Stimulated activated effector memory CD8-positive, alpha-beta T cell treated with anti-CD3 and anti-CD28 coated beads, Interleukin-12 subunit alpha, Interleukin-12 subunit beta, amount 100 ng/mL, for 72 hours (primary cell): ENCODE results near the gene TTC7B.

Experiments
- ATAC-seq: fragments of 150-1000 bp; cut with Tn5 transposase; 2 replicates; pipeline ENCODE4 v1.10.0; 2021
- DNase-seq, 2 donors: peaks; one replicate each; pipeline ENCODE4 v3.0.0; 2021 to 2022; ENCODE audit warnings: low spot score in 2 of 2
- H3K27ac Mint-ChIP-seq: one replicate; pipeline ENCODE4 v1.8.0; 2022; ENCODE audit warnings: mild to moderate bottlenecking, mixed read lengths
- H3K36me3 Mint-ChIP-seq: one replicate; pipeline ENCODE4 v1.8.0; 2022; ENCODE audit warnings: mild to moderate bottlenecking, mixed read lengths
- H3K4me1 Mint-ChIP-seq: one replicate; pipeline ENCODE4 v1.8.0; 2022; ENCODE audit warnings: mixed read lengths
- H3K4me3 Mint-ChIP-seq: one replicate; pipeline ENCODE4 v1.8.0; 2022; ENCODE audit warnings: mild to moderate bottlenecking, mixed read lengths
- H3K9me3 Mint-ChIP-seq: one replicate; pipeline ENCODE4 v1.8.0; 2022; ENCODE audit warnings: mixed read lengths

TTC7B gene

DNA sequence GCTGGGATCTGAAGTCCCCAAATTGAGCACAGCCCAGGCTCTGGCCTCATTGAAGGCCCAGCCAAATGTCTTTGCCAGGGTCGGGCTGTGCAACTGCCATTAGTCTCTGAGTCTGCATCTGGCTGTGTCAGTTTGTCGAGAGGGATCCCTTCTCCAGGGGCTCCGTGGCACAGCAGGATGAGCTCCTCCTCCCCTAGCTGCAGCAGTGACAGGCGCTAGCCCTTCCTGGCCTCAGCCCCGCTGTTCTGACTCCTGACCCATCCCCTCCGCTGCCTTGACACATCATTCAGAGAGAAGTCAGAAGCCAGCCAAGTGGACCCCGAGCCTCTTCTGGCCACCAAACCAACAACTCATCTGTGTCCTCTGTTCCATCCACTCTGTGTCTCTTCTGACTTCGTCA, 231.1 kb downstream of the TTC7B start:
- H3K9me3 Mint-ChIP-seq, result no peaks in the 10 kb centered on the region
- DNase-seq (no peak), ATAC-seq (no peak)
- no peak overlapping the region for H3K4me3 Mint-ChIP-seq
- H3K36me3 Mint-ChIP-seq, result no peaks in the 10 kb centered on the region
- no peak overlapping the region for H3K27ac Mint-ChIP-seq
- no peaks in the 10 kb centered on the region for H3K4me1 Mint-ChIP-seq

DNA sequence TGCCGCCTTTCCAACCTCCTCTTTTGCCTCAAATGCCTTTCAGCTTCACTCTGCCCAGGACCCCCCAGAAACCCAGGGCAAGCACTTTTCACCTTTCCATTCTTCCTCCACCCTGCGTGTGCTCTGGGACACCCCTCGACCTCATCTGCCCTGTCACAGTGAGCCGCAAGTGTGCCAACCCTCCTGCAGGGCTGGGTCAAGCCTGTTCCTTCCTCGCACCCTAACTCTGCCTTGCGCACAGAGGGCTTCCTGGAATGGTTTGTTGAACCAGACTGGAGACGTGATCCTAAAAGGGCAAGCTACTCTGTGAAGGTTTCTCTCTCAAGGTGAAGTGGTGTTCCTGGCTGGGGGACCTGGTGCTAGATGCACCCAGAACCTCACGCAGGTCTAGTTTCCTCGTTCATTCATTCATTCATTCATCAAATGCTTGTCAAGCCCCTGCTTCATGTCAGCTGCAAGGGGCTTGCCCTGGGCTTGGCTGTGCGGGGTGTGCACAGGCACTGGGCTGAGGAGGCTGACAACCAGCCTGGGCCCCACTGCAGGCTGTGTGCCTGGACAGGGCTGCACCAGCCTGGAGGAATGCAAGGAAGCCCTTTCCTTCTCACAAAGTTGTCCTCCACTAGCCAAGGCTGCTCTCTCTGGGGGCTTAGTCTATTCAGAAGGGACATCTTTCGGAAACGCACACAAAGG, 232.2 kb downstream of the TTC7B start:
- Mint-ChIP-seq H3K9me3 (no peaks in the 10 kb centered on the region), H3K27ac (no peak overlapping the region), H3K36me3 (no peaks in the 10 kb centered on the region), H3K4me1 (no peaks in the 10 kb centered on the region), H3K4me3 (no peak overlapping the region)
- ATAC-seq (no peak), DNase-seq (no peak)

DNA sequence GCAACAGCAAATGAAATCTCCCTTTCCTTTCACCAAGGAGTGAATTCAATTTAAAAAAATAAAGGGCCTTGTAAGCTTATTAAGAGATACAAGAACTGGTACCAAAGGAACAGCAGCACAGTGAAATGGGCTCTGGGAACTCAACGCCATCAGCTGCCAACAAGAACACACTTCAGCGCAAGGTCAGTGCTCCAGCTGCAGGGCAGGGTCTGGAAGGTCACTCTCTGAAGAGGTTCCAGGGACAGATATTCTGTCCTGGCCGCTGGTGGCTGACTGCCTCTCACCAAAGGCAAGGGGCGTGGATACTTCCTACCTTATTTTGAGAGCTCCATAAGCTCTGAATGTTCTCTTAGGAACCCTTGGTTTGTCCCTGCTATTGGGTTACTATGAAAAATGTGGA, 232.8 kb downstream of the TTC7B start:
- H3K27ac Mint-ChIP-seq, result no peak overlapping the region
- no peaks in the 10 kb centered on the region for H3K9me3 Mint-ChIP-seq
- H3K4me1 Mint-ChIP-seq, result no peaks in the 10 kb centered on the region
- DNase-seq, result no peak
- no peaks in the 10 kb centered on the region for H3K36me3 Mint-ChIP-seq
- no peak for ATAC-seq
- no peak overlapping the region for H3K4me3 Mint-ChIP-seq

DNA sequence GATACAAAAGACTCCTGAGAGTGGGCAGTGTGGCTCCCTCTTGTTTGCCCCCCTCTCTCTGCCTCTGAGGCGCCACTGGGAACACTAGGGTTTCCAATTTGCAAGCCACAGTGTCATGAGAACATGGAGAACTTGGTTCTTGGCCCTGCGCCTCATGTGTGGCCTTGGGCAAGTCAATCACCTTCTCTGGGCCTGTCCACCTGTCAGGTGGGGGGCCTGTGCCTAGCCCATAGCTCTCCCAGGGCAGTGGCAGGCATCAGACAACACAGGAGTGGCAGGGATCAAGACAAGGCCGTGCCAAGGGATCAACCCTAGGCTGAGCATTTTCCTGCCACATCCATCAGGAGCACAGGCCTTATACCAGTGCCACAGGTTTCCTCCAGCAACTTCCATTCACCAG, 234.1 kb downstream of the TTC7B start:
- Mint-ChIP-seq H3K9me3 (no peaks in the 10 kb centered on the region), H3K36me3 (no peaks in the 10 kb centered on the region), H3K27ac (no peak overlapping the region), H3K4me1 (no peaks in the 10 kb centered on the region), H3K4me3 (no peak overlapping the region)
- no peak for ATAC-seq
- no peak for DNase-seq

DNA sequence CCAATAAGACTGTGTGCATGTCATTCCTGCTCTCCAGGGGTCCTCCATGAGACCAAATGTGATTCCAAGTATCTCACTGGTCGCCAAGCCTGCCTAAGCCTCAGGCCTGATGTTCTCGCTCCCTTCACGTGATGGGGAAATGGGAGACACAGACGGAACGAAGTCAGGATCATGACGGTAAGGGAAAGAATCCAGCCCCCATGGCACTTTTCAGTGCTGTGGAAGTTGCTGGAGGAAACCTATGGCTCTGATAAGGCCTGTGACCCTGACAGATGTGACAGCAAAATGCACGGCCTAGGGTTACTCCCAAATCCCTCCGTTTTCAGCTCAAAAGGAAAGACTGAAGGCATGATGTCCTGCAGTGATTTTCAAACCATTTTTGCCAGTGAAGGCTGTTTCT, 234.5 kb downstream of the TTC7B start:
- Mint-ChIP-seq H3K27ac (no peak overlapping the region), H3K36me3 (no peaks in the 10 kb centered on the region), H3K4me3 (no peak overlapping the region), H3K4me1 (no peaks in the 10 kb centered on the region), H3K9me3 (no peaks in the 10 kb centered on the region)
- no peak for ATAC-seq
- DNase-seq, result no peak

DNA sequence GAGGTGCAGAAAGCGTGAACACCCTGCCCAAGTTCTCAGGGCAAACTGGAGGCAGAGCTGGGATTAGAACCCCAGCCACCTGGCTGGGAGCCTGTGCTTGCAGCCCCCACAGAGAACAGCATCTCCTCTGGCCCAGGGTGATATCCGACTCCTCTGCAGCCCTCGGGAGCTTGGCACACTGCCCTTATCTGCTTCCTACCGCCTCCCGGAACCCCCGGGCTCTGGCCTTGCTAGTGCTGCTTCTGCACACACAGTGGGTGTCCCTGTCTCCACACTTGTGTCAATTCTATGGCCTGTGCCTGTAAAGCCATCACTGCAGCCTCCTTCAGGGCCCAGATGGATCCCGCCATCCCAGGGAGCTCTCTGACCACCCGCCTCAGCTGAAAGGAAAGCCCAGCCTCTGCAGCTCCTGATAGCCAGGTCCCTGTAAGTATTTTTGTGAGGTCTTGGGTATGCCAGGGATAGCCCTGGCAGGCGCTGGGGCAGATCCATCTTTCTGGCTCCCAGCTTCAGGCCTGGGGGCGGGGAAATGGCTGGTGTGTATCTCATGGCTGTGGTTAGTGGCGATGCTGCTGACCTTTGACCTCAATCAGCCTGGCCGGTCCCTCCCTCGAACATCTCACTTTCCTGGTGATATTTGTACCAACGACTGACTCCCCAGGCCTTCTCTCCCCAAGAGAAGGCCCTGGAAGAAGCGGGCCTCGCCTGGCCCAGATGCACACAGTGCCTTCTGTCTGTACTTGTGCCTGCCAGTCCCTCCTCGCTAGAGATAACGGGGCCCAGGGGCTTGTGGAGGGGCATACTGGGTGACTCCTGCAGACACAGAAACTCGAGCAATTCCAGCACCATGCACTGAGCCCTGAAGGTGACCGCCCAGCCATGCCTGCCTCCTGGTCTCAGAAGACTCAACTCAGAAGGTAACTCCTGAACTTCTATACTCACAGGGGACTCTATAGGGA, 235.6 kb downstream of the TTC7B start:
- Mint-ChIP-seq H3K4me1 (no peaks in the 10 kb centered on the region), H3K27ac (no peak overlapping the region), H3K4me3 (no peak overlapping the region), H3K36me3 (no peaks in the 10 kb centered on the region), H3K9me3 (no peaks in the 10 kb centered on the region)
- DNase-seq (no peak), ATAC-seq (no peak)

DNA sequence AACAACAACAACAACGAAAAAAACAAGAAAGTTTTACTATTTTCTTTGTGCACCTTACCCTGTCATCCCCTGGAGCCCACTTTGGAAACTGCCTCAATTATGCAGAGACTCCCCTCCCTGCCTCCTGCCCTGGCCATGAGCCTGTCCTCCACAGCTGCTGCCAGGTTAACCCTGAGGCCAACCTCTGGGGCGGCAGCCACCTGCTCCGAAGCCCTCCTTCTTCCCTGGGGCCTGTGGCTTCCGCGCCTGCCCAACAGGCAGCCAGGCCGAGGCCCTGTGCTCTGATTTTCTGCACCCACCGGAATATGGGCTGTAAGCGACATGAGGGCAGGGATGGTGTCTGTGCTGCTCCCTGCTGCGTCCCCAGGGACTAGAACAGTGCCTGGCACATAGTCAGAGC, 236.4 kb downstream of the TTC7B start:
- Mint-ChIP-seq H3K9me3 (no peaks in the 10 kb centered on the region), H3K4me3 (no peak overlapping the region), H3K36me3 (no peaks in the 10 kb centered on the region), H3K27ac (no peak overlapping the region), H3K4me1 (no peaks in the 10 kb centered on the region)
- ATAC-seq, result no peak
- no peak for DNase-seq

DNA sequence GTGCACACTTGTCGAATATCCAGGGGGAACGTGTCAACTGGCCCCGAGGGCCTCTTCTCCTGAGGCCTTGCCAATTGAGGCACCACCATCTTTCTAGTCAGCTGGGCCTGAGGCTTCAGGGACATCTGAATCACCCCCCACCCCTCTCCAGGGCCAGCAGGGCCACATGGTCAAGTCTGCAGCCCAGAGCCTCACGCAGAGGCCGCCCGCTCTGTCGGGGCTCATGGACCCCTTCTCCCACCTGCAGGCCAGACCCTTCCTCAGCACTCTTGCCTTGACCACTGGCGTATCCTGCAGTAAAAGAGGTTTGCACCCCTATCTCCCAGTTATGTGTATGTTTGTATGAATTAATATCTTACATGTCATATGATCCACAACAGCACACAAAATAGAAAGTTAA, 237.1 kb downstream of the TTC7B start:
- no peaks in the 10 kb centered on the region for H3K36me3 Mint-ChIP-seq

DNA sequence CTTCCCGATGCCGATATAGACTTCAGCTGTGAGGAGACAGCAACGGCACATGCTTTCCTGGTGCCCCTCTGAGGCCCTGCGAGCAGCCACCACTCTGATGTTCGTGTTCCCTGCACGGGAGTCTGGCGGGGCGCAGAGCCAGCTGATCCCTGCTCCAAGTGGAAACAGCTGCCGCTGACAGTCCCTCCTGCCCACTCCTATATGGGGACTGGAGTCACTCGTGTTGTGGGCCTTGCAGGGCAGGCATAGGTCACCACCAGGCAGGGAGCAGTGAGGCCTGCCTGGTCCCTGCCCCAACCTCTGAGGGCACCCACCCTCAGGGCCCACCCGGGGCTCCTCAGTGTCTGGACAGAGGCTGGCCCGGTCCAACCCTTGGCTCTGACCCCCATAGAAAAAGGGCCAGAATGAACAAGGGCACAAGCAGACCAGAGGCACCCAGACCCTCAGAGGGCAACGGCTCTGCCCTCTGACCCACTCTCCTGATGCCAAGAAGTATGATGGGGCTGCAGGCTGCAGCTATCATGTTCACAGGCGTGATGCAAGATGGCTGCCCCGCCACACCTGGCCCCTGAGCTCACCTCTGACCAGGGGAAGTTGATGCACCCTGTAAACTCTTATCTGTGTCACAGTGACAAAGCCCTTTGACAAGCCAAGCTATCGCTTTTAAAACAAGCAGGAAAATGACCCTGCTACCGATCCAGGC, 237.8 kb downstream of the TTC7B start:
- DNase-seq (no peak), ATAC-seq (no peak)
- Mint-ChIP-seq H3K27ac (no peak overlapping the region), H3K9me3 (no peaks in the 10 kb centered on the region), H3K4me3 (no peak overlapping the region), H3K36me3 (no peaks in the 10 kb centered on the region), H3K4me1 (no peaks in the 10 kb centered on the region)

More for the DNA sequence above, 237.1 kb downstream of the TTC7B start:
- ATAC-seq (no peak), DNase-seq (no peak)
- no peaks in the 10 kb centered on the region for H3K9me3 Mint-ChIP-seq
- no peak overlapping the region for H3K4me3 Mint-ChIP-seq
- H3K27ac Mint-ChIP-seq, result no peak overlapping the region
- H3K4me1 Mint-ChIP-seq, result no peaks in the 10 kb centered on the region

DNA sequence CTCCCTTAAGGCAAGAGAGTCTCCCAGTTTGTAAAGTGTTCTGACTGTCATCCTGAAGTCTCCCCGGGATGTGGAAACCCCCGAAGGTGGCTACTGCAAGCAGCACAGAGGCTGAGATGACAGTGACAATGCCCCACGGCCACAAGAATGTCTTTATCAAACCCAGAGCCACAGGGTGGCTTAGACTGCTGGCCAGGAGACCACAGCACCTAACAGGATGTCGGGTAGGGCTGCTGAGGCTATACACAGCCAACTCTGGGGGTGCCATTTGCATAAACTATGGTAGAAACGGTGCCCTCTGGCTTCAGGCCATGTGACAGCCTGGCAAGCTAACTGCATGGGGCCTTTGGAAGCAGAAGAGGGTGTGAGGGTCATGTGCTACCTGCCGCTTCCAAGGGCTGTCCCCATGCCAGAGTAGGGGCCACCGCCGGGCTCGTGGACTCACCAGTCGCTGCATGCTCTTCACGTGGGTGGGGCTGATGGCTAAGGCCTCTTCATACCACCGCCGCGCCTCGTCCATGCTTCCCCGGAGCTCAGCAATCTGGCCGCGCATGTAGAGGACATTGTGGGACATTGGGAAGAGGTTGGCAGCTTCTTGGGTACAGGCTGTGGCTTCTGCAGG, 238.5 kb downstream of the TTC7B start:
- no peaks in the 10 kb centered on the region for H3K4me1 Mint-ChIP-seq
- no peak for DNase-seq
- no peaks in the 10 kb centered on the region for H3K36me3 Mint-ChIP-seq
- no peak overlapping the region for H3K27ac Mint-ChIP-seq
- peak; percentile 17 for ATAC-seq
- H3K9me3 Mint-ChIP-seq, result no peaks in the 10 kb centered on the region
- no peak overlapping the region for H3K4me3 Mint-ChIP-seq

DNA sequence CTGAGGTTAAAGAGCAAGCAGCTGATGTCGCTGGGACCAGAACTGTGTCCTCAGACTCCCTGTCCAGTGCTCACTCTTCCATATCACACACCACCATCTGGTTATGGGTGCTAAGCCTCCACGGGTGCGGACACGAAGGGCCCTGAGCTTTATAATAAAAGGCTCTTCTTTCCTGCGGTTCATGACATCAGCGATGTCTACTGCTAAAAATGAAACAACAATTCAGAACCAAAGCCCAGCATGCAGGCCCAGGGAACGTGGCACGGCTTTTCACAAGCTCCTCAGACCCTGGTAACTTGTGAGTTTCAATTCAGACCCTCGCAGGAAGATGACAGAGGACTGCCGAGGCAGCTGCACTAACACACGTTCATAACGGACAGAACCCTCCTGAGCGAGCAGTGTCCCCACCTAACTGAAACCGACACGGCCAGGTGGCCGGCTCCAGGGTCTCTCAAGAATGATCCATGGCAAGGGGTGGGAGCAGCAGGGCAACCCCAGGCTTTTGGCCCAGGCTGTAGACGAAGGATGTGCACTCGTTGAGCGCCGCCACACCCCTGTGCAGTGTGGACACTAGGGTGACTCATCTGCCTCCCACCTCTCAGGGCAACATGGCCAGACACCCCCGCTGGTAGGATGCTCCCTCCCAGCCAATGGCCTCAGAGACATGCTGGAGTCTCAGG, 239.1 kb downstream of the TTC7B start:
- H3K36me3 Mint-ChIP-seq, result no peaks in the 10 kb centered on the region
- ATAC-seq, result no peak
- DNase-seq, result no peak
- no peaks in the 10 kb centered on the region for H3K9me3 Mint-ChIP-seq
- H3K4me1 Mint-ChIP-seq, result no peaks in the 10 kb centered on the region
- no peak overlapping the region for H3K4me3 Mint-ChIP-seq
- no peak overlapping the region for H3K27ac Mint-ChIP-seq

DNA sequence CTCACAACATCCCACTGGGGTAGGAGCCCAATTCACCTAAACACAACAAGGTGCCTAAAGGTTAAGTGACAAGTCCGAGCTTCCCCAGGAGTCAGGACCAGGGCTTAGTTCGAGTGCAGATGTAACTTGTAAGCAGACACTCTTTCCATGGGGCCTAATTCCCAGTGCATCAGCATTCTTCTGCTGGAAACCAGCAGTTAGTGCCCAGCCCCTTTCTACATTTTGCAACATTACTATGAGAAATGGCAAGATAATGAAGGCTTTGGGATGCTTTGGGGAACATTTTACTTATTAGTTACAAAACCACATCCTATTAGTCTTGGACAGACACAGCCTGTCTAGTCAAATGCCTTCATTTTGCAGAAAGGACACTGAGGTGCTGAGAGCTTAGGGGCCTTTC, 239.6 kb downstream of the TTC7B start:
- Mint-ChIP-seq H3K4me1 (no peaks in the 10 kb centered on the region), H3K27ac (no peak overlapping the region), H3K9me3 (no peaks in the 10 kb centered on the region), H3K4me3 (no peak overlapping the region), H3K36me3 (no peaks in the 10 kb centered on the region)
- ATAC-seq, result no peak
- no peak for DNase-seq

DNA sequence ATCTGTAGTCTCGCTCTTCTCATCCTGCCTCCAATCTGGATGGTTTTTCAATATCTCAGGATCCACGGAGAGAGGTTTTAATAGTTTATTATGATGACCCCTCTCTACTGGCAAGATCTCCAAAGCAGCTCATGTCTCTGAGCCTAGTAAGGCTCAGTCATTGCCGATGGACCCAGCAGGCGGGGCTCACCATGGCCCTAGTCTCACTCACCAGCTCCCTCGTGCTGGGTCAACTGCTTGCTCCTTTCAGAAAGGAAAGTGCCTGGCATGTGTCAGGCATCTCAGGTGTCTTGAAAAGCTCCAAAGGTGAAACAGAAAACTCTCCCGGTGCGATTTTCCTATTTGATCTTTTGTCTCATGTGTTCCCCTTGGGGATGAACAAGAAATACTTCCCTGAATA, 240.4 kb downstream of the TTC7B start:
- no peaks in the 10 kb centered on the region for H3K9me3 Mint-ChIP-seq
- H3K27ac Mint-ChIP-seq, result peak overlapping the region; percentile 48

DNA sequence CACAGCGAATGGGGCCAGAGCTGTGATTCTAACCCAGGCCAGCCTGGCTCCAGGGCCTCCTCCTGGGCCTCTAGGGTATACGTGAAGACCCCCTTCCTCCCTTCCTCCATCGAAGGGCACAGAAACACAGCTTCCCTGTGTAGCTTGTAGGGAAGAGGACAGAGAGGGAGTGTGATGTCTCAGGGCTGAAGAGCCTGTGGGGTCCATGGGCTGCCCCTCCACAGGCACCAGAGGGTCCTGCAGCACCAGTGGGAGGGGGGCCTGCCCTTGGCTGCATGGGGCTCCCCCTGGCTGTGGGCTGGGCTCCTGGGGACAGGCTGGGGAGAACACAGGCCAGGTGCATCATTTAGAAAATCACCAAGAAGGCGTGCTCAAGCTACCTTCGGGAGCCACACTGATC, 240.9 kb downstream of the TTC7B start:
- Mint-ChIP-seq H3K4me1 (no peaks in the 10 kb centered on the region), H3K9me3 (no peaks in the 10 kb centered on the region), H3K36me3 (no peaks in the 10 kb centered on the region), H3K4me3 (no peak overlapping the region), H3K27ac (no peak overlapping the region)
- ATAC-seq, result no peak
- no peak for DNase-seq

More for the DNA sequence above, 240.4 kb downstream of the TTC7B start:
- Mint-ChIP-seq H3K36me3 (no peaks in the 10 kb centered on the region), H3K4me3 (no peak overlapping the region), H3K4me1 (no peaks in the 10 kb centered on the region)
- DNase-seq (no peak), ATAC-seq (no peak)
